ENCODE data around the gene SLC39A13. TPM values are rescaled to one million over a fixed set of nuclear protein-coding genes. Genes with fewer than 3 reads are reported as not detected.
A peak's percentile ranks its signal among the peaks of the same experiment; 100 is the strongest.

Gene SLC39A13
- total and polyA plus RNA-seq, 2 of the 13 experiments (the other 11 are each of a cell fraction or from before 2014, with no cell fraction given) = 15.3 to 30.5 TPM

- no peak for TF ChIP-seq SKIL (CRISPR knock-in tag; IDR thresholded peaks at IDR 0.05; ENCODE audit: borderline replicate concordance)
Observed at GRCh38 chr11:47413351-47413750, 5.0 kb downstream of the SLC39A13 start (continued).

GRCh38 chr11:47413908-47414684 lies 5.7 kb downstream of the SLC39A13 start:
- DNase-seq (ENCODE audit: low spot score) = no peak
- intact Hi-C loops (cut with micrococcal nuclease; ENCODE audit: unreplicated experiment) = no loop called here
- no TSS peak for BruUV-seq (replicated peaks)
- CTCF ChIA-PET (ENCODE audit: low intra/inter-chr PET ratio, low total read pairs) = no interaction called here
- TF ChIP-seq GATAD1 (CRISPR knock-in tag; IDR thresholded peaks at IDR 0.05) = no peak
- TF ChIP-seq FOXA1 (IDR thresholded peaks at IDR 0.05) = no peak
- TF ChIP-seq FOXA1 (CRISPR knock-in tag; IDR thresholded peaks at IDR 0.05) = no peak
- TF ChIP-seq MTA1 (CRISPR knock-in tag; IDR thresholded peaks at IDR 0.05; ENCODE audit: borderline replicate concordance) = no peak
- Histone ChIP-seq H3K9ac (ENCODE audit: insufficient read depth, low read depth, low read length) (no peak overlapping the region), H3K4me2 (ENCODE audit: low read depth, low read length) (no peak overlapping the region), H2AFZ (ENCODE audit: low read length) (no peak overlapping the region), H3K4me1 (ENCODE audit: insufficient read depth, low read length) (peaks cover 13% of the 10 kb centered on the region), H3K79me2 (ENCODE audit: insufficient read depth, low read length) (peaks cover 4% of the 10 kb centered on the region), H3K36me3 (replicated peaks in 1 of 2; ENCODE audit: control insufficient read depth in 1 of 2, insufficient read depth in 2 of 2, low read length in 2 of 2) (peaks cover 17 to 18% of the 10 kb centered on the region in 2 experiments; a peak in 4 of 5 replicates), H3K4me3 (replicated peaks in 1 of 3; ENCODE audit: insufficient read depth in 1 of 3, low read depth in 2 of 3, low read length in 3 of 3) (no peak overlapping the region), H3K9me3 (ENCODE audit: low read length) (no peaks in the 10 kb centered on the region), H4K20me1 (ENCODE audit: insufficient read depth, low read length) (no peaks in the 10 kb centered on the region), H3K27me3 (ENCODE audit: control insufficient read depth in 1 of 2, insufficient read depth in 2 of 2, low read length in 2 of 2) (no peaks in the 10 kb centered on the region), H3K27ac (ENCODE audit: extremely low read length, insufficient read depth, low read length) (no peak overlapping the region)
- in situ Hi-C loops (cut with HindIII; ENCODE audit: extremely low pct_ligation_motif_present, low pct_unique_long_range_greater_than_20kb) = no loop called here
- peak; percentile 3; the same call in 2 of the 3 replicates for ATAC-seq
- POLR2A ChIA-PET = interaction anchor here (0.7 kb wide), 1 partner anchor 24 kb away, joined by 5 read pairs; no protein-coding TSS in a partner anchor
- FAIRE-seq = no peak
- 93% methylated on average over 13 of the region's 16 CpGs for WGBS (ENCODE audit: low lambda C conversion rate)
